Transverse colon (tissue), 4 donors: Measurements from ENCODE around the gene LRCOL1.
"Not testable (repeated sequence)": the region's sequence is repeated elsewhere in the genome, so short reads cannot be mapped to it uniquely, and the experiment has no call there.

Source experiments
- CTCF ChIP-seq, 5 experiments: fragments of 200-600 bp in 3 of 5; fragments of 450-650 bp in 2 of 5; sonication (generic) in 3 of 5; IDR thresholded peaks; 1 replicate in 2 of 5; 2 replicates in 3 of 5; pipeline ENCODE4 v1.5.1; 2016 to 2017; ENCODE audit warnings: antibody characterized with exemption in 5 of 5, inconsistent platforms in 3 of 5, mild to moderate bottlenecking in 2 of 5, moderate library complexity in 1 of 5
- EP300 ChIP-seq: sonication (generic); formaldehyde crosslinking; IDR thresholded peaks from one replicate; pipeline ENCODE4 v1.6.1; 2017; ENCODE audit warnings: antibody characterized with exemption, low read depth
- POLR2A ChIP-seq: fragments of 450-650 bp; IDR thresholded peaks from one replicate; pipeline ENCODE4 v1.6.1; 2016; ENCODE audit warnings: antibody characterized with exemption, mild to moderate bottlenecking, moderate library complexity
- POLR2AphosphoS5 ChIP-seq, 3 donors: sonication (generic); formaldehyde crosslinking; IDR thresholded peaks; one replicate each; pipeline ENCODE4 v1.6.1; 2016; ENCODE audit warnings: antibody characterized with exemption in 3 of 3

- not testable (repeated sequence) for TF ChIP-seq POLR2AphosphoS5 (IDR thresholded peaks at IDR 0.05); CTCF (IDR thresholded peaks at IDR 0.05); POLR2A; EP300
These were observed 10.9 kb downstream of the LRCOL1 start for GRCh38 chr12:132599502-132599901.
